GM10248 (cell line): ENCODE results near the gene FILIP1.

ENCODE experiments used
- CTCF ChIA-PET: fragments of 300-600 bp; sonication (Branson Sonifier 250); formaldehyde crosslinking; extraction: SDS; loops from one replicate; lab custom pipeline; 2021; ENCODE audit warnings: antibody characterized with exemption; lab: Yijun Ruan, JAX
- POLR2A ChIA-PET: fragments of 350-650 bp; sonication (Branson Sonifier 250); formaldehyde crosslinking; extraction: SDS; loops from one replicate; lab custom pipeline; 2020; ENCODE audit warnings: antibody characterized with exemption; lab: Yijun Ruan, JAX
- DNase-seq: peaks from one replicate; pipeline ENCODE4 v3.0.0; 2012; ENCODE audit errors: extremely low spot score
- TF ChIP-seq, protein P1 (sequence below): IDR thresholded peaks from 2 replicates; pipeline ENCODE4 v1.5.1; 2012; ENCODE audit warnings: mild to moderate bottlenecking, low read depth; ENCODE audit errors: extremely low read depth, missing control alignments, control extremely low read depth

The FILIP1 gene

GRCh38 chr6:75275067-75275466 lies 218.5 kb downstream of the FILIP1 start:
- ChIA-PET CTCF (interaction anchor here (1.3 to 5.7 kb wide), 3 partner anchors 8 to 252 kb away, joined by 3 to 41 read pairs (median 6); no protein-coding TSS in a partner anchor), POLR2A (interaction anchor here (0.8 kb wide), 1 partner anchor 10 kb away, joined by 3 read pairs; the partner anchor contains the start of gene TMEM30A)
- TF ChIP-seq, protein P1, sequence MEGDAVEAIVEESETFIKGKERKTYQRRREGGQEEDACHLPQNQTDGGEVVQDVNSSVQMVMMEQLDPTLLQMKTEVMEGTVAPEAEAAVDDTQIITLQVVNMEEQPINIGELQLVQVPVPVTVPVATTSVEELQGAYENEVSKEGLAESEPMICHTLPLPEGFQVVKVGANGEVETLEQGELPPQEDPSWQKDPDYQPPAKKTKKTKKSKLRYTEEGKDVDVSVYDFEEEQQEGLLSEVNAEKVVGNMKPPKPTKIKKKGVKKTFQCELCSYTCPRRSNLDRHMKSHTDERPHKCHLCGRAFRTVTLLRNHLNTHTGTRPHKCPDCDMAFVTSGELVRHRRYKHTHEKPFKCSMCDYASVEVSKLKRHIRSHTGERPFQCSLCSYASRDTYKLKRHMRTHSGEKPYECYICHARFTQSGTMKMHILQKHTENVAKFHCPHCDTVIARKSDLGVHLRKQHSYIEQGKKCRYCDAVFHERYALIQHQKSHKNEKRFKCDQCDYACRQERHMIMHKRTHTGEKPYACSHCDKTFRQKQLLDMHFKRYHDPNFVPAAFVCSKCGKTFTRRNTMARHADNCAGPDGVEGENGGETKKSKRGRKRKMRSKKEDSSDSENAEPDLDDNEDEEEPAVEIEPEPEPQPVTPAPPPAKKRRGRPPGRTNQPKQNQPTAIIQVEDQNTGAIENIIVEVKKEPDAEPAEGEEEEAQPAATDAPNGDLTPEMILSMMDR: no peak
- no peak for DNase-seq

DNA sequence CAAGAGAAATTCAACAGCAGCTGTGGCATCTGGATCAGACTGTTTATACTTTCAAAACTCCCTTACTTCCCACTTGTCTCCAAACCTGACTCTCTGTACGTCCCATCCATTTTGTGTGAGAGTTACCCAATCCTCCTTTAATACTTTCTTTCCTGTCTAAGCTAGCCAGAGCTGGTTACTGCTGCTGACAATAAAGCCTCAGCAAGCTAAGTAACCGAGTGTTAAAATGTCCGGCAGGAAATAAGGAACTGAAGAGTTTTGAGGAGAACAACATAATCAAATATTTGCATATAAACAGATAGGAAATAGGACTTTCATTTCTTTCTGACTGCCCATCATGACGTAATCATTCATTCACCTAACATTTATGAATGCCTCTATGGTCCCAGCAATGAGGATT lies 220.6 kb downstream of the FILIP1 start:
- DNase-seq: no peak
- POLR2A ChIA-PET: no interaction called here
- CTCF ChIA-PET: interaction anchor here (0.7 to 2.9 kb wide), 4 partner anchors 9 to 719 kb away, joined by 3 to 9 read pairs (median 4); no protein-coding TSS in a partner anchor
- TF ChIP-seq, protein P1: no peak

GRCh38 chr6:75272145-75272840 lies 221.3 kb downstream of the FILIP1 start:
- ChIA-PET POLR2A (no interaction called here), CTCF (interaction anchor here (1.7 to 3.5 kb wide), 3 partner anchors 10 to 255 kb away, joined by 6 to 14 read pairs (median 9); no protein-coding TSS in a partner anchor)
- DNase-seq: no peak

DNA sequence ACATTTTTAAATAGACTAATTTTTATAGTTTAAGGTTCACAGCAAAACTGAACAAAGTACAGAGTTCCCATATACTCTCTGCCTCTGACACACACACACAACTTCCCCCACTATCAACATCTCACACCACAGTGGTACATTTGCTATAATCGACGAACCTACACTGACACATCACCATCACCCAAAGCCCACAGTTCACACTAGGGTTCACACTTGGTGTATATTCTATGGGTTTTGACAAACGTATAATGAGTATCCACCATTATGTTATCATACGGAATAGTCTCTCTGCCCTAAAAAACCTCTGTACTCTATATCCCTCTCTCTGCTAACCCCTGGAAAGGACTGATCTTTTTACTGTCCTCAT lies 224.6 kb downstream of the FILIP1 start:
- ChIA-PET CTCF (interaction anchor here (1.1 to 4.8 kb wide), 8 partner anchors 8 to 259 kb away, joined by 3 to 49 read pairs (median 20); partner anchors contain the start of gene TMEM30A), POLR2A (no interaction called here)
- TF ChIP-seq, protein P1: no peak
- DNase-seq: no peak

More at GRCh38 chr6:75272145-75272840, 221.3 kb downstream of the FILIP1 start:
- TF ChIP-seq, protein P1: no peak

DNA sequence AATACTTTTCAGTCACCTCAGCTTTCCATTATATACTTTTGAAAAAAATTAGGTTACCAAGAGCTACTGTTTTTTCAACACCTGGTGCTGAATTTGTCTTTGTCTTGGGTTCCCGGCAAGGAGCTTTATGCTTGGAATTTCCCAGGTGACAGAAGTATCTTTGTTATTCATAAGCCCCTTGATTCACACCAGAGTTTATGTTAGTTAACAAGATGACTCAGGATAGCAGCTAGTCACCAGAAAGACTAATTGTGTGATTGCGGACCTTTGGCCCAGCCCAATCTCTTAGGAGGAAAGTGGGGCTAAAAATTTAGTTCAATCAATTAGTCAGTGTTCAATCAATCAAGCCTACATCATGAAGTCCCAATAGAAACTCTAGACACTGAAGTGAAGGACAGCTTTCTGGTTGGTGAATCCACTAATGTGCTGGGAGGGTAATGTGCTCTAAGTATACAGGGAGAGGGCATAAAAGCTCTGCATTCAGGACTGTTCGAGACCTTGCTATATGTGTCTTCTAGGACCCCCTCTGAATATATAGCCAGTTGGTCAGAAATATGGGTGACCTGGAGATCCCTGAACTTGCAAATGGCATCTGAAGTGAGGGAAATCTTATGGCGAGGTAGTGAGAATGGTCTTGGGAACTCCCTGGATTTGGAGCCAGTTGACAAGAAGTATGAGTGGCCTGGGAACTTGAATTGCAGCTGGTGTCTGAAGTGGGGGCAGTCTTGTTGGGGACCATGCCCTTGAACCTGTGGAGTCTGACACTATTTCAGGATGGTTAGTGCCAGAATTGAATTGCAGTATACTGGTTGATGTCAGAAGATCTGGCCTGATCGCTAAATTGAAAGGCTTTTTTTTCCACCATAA lies 225.2 kb downstream of the FILIP1 start:
- TF ChIP-seq, protein P1: no peak
- no peak for DNase-seq
- ChIA-PET CTCF (interaction anchor here (0.9 to 4.8 kb wide), 11 partner anchors 9 to 260 kb away, joined by 3 to 49 read pairs (median 12); partner anchors contain the start of genes COX7A2 and TMEM30A), POLR2A (interaction anchor here (0.9 kb wide), 1 partner anchor 16 kb away, joined by 3 read pairs; the partner anchor contains the start of gene TMEM30A)

DNA sequence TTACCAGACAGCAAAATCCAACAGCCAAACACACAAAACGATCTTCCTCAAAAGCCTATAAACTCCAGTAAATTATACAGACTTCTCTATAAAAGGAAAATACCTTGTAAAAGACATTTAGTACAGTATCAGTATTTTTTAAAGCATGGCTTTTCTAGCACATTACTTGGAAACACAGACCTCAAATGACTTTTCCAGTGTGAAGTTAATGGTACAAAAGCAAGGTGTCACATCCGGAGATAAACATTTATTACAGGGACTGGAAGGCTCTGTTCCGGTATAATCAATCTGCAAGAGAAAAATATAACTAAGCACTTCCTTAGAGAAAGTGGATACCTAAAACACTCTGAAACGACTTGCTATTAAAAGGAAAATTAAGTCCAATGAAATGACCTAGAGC lies 226.1 kb downstream of the FILIP1 start:
- TF ChIP-seq, protein P1: no peak
- ChIA-PET POLR2A (interaction anchor here (0.9 kb wide), 1 partner anchor 17 kb away, joined by 3 read pairs; the partner anchor contains the start of gene TMEM30A), CTCF (interaction anchor here (0.9 to 4.8 kb wide), 14 partner anchors 10 to 296 kb away, joined by 3 to 49 read pairs (median 10); partner anchors contain the start of genes COX7A2 and TMEM30A)
- no peak for DNase-seq
